ENCODE results near the gene LHFPL6.

The LHFPL6 gene

DNA sequence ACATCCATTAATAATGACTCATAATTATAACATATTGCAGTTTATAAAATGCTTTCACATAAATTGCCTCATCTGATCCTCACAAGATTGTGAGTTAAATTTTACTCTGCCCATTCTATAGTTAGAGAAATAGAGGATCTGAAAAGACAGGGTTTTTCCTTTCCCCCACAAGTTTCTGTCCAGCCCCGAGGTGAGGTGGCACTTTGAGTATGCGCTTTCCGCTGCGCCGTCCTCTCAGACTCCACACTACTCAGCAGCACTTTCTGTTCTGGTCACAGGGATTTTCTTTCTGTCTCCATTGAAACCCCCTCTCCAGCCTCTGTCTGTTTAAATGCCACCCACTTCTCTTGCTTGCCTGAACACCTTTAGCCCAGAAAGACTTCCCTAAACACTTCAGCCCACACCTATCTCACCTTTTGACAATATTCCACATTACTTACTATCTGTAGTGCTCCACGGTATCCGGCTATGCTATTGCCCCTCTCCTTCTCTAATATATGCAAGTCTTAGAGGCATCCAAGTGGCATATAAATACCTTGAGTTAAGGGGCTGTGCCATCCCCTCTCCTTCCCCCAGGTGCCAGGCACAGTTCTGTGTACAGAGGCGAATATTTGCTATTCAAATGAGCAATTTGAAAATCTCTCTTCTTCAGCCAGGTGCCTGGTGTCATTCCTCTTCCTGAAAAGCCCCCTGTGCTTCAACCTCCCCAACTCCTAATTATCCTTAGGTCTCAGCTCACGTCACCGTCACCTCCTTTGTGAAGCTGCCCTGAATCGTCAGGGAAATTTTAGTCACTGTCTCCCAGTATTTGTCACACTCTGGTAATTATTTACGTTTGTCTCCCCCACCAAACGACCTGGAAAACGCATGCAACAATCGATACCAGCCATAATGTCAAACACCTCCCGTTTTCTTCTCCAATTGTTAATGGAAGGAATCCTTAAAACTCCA lies 296.1 kb downstream of the LHFPL6 start:
- TF ChIP-seq, protein P1, sequence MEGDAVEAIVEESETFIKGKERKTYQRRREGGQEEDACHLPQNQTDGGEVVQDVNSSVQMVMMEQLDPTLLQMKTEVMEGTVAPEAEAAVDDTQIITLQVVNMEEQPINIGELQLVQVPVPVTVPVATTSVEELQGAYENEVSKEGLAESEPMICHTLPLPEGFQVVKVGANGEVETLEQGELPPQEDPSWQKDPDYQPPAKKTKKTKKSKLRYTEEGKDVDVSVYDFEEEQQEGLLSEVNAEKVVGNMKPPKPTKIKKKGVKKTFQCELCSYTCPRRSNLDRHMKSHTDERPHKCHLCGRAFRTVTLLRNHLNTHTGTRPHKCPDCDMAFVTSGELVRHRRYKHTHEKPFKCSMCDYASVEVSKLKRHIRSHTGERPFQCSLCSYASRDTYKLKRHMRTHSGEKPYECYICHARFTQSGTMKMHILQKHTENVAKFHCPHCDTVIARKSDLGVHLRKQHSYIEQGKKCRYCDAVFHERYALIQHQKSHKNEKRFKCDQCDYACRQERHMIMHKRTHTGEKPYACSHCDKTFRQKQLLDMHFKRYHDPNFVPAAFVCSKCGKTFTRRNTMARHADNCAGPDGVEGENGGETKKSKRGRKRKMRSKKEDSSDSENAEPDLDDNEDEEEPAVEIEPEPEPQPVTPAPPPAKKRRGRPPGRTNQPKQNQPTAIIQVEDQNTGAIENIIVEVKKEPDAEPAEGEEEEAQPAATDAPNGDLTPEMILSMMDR (IDR thresholded peaks at IDR 0.05), result no peak

DNA sequence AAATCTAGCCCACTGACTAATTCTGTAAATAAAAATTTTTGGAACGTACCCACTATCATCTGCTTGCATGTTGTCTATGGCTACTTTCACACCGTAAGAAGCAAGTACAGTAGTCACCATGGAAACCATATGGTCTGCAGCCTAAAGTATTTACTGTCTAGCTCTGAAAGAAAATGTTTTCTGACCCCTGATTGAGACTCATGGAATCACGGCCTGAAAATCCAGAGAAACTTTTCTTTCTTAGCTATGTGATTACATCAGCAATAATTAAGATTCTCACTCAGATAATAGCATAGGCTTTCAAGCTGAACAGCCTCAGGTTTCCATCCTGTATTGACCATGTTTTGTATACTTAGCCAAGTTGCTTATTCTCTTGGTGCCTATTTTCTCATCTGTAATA lies 300.2 kb downstream of the LHFPL6 start:
- TF ChIP-seq, protein P1 (IDR thresholded peaks at IDR 0.05), result no peak

DNA sequence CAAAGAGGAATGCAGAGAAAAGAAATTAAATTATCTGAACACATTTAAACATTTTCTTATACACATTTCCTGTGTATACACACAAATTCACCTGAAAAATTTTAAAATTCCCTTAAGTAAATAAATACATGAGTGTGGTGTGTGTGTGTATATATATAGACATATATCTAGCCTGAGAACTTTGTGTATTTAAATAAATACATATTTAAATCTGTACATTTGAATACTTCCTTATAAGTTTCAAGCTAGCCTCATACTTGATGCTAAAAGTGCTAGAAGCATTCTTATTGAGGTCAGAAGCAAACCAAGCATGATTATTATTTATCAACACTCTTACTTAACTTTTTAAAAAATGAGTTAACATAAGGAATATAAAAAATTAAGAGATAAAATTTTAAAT lies 304.0 kb downstream of the LHFPL6 start:
- TF ChIP-seq, protein P1 (IDR thresholded peaks at IDR 0.05), result no peak

DNA sequence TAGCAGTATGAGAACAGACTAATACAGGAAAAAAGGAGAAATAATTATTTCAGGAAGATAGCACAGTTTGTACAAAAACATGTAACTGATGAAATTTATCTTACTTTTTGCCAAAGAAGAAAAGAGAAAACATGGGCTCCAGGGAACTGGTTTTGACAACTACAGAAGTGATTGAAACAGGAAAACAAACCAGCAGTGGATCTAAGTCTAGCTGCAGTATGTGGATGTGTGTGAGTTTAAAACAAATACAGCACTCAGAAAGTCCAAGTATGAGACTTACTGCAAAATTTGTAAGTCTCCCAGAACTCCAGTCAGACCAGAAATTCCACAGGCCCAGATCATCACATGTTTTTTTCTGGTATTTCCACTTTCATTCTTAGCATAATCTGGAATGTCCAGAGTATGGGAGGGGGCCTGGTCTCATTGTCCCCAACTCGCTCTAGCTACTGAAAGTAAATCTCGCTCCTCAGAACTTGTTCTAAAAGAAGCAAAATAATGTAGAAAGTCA lies 305.3 kb downstream of the LHFPL6 start:
- TF ChIP-seq, protein P1 (IDR thresholded peaks at IDR 0.05), result no peak

DNA sequence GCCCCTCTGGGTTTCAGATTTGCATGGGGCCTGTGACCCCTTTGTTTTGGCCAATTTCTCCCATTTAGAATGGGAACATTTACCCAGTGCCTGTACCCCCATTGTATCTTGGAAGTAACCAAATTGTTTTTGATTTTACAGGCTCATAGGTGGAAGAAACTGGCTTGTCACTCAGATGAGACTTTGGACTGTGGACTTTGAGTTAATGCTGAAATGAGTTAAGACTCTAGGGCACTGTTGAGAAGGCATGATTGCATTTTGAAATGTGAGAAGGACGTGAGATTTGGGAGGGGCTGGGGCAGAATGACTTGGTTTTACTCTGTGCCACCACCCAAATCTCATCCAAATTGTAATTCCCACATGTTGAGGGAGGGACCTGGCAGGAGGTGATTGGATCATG lies 306.0 kb downstream of the LHFPL6 start:
- TF ChIP-seq, protein P1 (IDR thresholded peaks at IDR 0.05), result no peak

DNA sequence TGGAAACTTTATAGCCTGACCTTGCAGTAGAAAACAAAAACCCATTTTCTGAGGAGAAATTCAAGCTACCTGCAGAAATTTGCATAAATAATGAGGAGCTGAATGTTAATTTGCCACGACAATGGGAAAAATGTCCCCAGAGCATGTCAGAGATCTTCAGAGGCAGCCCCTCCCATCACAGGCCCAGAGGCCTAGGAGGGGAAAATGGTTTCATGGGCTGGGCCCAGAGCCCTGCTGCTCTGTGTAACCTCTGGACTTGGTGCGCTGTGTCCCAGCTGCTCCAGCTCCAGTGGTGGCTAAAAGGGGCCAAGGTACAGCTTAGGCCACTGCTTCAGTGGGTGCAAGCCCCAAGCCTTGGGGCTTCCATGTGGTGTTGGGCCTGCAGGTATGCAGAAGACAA lies 306.8 kb downstream of the LHFPL6 start:
- TF ChIP-seq, protein P1 (IDR thresholded peaks at IDR 0.05), result no peak
